ENCODE data around the gene HIRIP3. TPM values are rescaled to one million over a fixed set of nuclear protein-coding genes. Genes with fewer than 3 reads are reported as not detected.

The HIRIP3 gene
- polyA plus RNA-seq, 1 of the 3 experiments (the other 2 are of a cell fraction), result 18.9 TPM

DNA sequence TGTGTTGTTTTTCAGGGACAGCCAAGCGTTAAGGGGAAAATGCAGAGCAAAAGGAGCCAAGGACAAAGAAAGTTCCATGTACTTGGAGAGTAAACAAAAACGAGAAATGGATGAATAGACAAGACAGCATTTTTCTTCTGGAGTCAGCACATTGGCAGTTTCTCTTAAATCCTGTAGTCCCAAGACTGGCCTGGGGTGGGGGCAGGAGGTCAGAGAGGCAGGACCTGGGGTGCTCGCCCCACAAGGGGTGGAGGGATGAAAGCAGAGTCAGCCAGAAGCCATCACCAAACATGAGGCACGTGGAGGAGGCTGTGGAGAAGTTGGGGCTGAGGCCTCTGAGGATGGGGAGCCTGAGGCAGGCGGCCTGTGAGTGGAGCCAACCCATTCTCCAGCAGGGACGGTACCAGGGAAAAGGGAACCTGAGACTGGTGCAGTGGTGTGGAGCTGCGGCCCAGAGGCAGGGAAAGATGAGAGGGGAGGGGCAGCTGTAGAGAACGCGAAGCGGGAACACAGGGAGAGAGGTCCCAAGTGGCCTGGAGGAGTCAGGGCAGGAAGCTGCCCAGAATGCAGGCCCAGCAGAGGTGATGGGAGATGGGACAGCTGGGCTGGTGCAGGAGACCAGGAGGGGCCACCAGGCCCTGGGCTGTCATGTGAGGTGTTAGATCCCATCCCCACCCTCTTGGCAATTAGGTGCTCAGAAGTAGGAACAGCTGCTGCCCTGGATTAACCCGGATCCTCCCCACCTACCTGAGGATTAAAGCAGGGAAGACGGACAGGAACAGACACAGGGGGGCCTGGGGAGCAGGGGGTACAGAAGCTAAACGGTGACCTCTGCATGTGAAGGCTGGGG lies 32.4 kb upstream of the HIRIP3 start:
- no peak overlapping the region for H2AFZ ChIP-seq (ENCODE audit: low read depth)
- H3K4me1 ChIP-seq (ENCODE audit: control insufficient read depth in 1 of 2, insufficient read depth in 2 of 2, low read depth in 1 of 2, low read length in 1 of 2), result peaks cover 6 to 28% of the 10 kb centered on the region in 2 experiments; a peak in 2 of 4 replicates
- POLR2A ChIA-PET, result interaction anchor here (0.5 kb wide), 1 partner anchor 218 kb away, joined by 3 read pairs; no protein-coding TSS in a partner anchor
- H3K9ac ChIP-seq, result no peak overlapping the region
- no peak for TF ChIP-seq RCOR1 (IDR thresholded peaks at IDR 0.05; ENCODE audit: low read length)
- TF ChIP-seq YY1 (IDR thresholded peaks at IDR 0.05; ENCODE audit: low read depth), result no peak
- TF ChIP-seq EP300 (IDR thresholded peaks at IDR 0.05; ENCODE audit: borderline replicate concordance in 1 of 2, low read depth in 1 of 2, low read length in 1 of 2), result no peak
- no peak for TF ChIP-seq POLR2AphosphoS5 (IDR thresholded peaks at IDR 0.05; ENCODE audit: low read depth, low read length)
- TF ChIP-seq, protein P1, sequence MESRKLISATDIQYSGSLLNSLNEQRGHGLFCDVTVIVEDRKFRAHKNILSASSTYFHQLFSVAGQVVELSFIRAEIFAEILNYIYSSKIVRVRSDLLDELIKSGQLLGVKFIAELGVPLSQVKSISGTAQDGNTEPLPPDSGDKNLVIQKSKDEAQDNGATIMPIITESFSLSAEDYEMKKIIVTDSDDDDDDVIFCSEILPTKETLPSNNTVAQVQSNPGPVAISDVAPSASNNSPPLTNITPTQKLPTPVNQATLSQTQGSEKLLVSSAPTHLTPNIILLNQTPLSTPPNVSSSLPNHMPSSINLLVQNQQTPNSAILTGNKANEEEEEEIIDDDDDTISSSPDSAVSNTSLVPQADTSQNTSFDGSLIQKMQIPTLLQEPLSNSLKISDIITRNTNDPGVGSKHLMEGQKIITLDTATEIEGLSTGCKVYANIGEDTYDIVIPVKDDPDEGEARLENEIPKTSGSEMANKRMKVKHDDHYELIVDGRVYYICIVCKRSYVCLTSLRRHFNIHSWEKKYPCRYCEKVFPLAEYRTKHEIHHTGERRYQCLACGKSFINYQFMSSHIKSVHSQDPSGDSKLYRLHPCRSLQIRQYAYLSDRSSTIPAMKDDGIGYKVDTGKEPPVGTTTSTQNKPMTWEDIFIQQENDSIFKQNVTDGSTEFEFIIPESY (IDR thresholded peaks at IDR 0.05; ENCODE audit: borderline replicate concordance, low read depth), result no peak
- TF ChIP-seq FOXJ3 (CRISPR knock-in tag; IDR thresholded peaks at IDR 0.05), result no peak
- TF ChIP-seq, protein P2, sequence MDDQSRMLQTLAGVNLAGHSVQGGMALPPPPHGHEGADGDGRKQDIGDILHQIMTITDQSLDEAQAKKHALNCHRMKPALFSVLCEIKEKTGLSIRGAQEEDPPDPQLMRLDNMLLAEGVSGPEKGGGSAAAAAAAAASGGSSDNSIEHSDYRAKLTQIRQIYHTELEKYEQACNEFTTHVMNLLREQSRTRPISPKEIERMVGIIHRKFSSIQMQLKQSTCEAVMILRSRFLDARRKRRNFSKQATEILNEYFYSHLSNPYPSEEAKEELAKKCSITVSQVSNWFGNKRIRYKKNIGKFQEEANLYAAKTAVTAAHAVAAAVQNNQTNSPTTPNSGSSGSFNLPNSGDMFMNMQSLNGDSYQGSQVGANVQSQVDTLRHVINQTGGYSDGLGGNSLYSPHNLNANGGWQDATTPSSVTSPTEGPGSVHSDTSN (IDR thresholded peaks at IDR 0.05), result no peak
- TF ChIP-seq, protein P3, sequence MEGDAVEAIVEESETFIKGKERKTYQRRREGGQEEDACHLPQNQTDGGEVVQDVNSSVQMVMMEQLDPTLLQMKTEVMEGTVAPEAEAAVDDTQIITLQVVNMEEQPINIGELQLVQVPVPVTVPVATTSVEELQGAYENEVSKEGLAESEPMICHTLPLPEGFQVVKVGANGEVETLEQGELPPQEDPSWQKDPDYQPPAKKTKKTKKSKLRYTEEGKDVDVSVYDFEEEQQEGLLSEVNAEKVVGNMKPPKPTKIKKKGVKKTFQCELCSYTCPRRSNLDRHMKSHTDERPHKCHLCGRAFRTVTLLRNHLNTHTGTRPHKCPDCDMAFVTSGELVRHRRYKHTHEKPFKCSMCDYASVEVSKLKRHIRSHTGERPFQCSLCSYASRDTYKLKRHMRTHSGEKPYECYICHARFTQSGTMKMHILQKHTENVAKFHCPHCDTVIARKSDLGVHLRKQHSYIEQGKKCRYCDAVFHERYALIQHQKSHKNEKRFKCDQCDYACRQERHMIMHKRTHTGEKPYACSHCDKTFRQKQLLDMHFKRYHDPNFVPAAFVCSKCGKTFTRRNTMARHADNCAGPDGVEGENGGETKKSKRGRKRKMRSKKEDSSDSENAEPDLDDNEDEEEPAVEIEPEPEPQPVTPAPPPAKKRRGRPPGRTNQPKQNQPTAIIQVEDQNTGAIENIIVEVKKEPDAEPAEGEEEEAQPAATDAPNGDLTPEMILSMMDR (IDR thresholded peaks at IDR 0.05), result no peak
- CTCF ChIA-PET, result interaction anchor here (1.0 to 1.3 kb wide), 5 partner anchors 20 to 212 kb away, joined by 3 to 4 read pairs (median 3); partner anchors contain the start of gene PAGR1
- no peak overlapping the region for H3K27ac ChIP-seq (ENCODE audit: low read depth in 2 of 2, low read length in 1 of 2)
- H3K36me3 ChIP-seq (replicated peaks in 1 of 2; ENCODE audit: control insufficient read depth in 1 of 2, insufficient read depth in 2 of 2, low read length in 1 of 2), result no peaks in the 10 kb centered on the region
- no peaks in the 10 kb centered on the region for H3K79me2 ChIP-seq (ENCODE audit: insufficient read depth)
- H3K27me3 ChIP-seq (ENCODE audit: insufficient read depth), result no peaks in the 10 kb centered on the region
- H3K9me3 ChIP-seq, result no peaks in the 10 kb centered on the region
- H3K4me3 ChIP-seq (ENCODE audit: low read depth in 2 of 2, low read length in 1 of 2), result no peak overlapping the region
- no peaks in the 10 kb centered on the region for H4K20me1 ChIP-seq (ENCODE audit: insufficient read depth)
- no peak overlapping the region for H3K4me2 ChIP-seq
- H3F3A ChIP-seq (replicated peaks; ENCODE audit: insufficient read depth), result no peaks in the 10 kb centered on the region
- DNase-seq, result no peak
- WGBS (ENCODE audit: low lambda C conversion rate), result 69% methylated on average over 13 of the region's 13 CpGs
- H3K9me2 ChIP-seq, result no peaks in the 10 kb centered on the region

DNA sequence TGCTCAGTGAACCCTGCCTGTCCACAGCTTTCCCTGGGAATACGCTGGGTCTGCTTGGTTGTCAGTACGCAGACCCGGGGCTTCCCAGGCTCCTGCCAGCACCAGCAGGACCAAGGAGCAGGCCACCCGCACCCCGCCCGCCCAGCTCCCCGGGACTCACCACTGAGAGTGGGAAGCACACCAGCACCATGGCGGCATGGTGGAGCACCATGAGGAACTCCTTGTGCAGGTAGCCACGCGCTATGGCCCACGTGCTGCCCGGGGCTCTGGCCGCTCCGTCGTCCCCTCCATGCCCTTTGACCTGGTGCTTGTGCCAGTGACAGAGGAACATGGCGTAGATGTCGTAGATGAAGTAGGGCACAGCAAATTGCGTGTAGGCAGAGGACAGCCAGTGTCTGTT lies 31.0 kb upstream of the HIRIP3 start:
- Histone ChIP-seq H4K20me1 (ENCODE audit: insufficient read depth) (no peaks in the 10 kb centered on the region), H3K4me1 (ENCODE audit: control insufficient read depth in 1 of 2, insufficient read depth in 2 of 2, low read depth in 1 of 2, low read length in 1 of 2) (peaks cover 3 to 21% of the 10 kb centered on the region in 2 experiments; a peak in 2 of 4 replicates), H3K36me3 (replicated peaks in 1 of 2; ENCODE audit: control insufficient read depth in 1 of 2, insufficient read depth in 2 of 2, low read length in 1 of 2) (no peaks in the 10 kb centered on the region), H3K9ac (no peak overlapping the region), H3F3A (replicated peaks; ENCODE audit: insufficient read depth) (peaks cover 6% of the 10 kb centered on the region), H3K27ac (ENCODE audit: low read depth in 2 of 2, low read length in 1 of 2) (no peak overlapping the region), H3K79me2 (ENCODE audit: insufficient read depth) (no peaks in the 10 kb centered on the region), H3K4me3 (ENCODE audit: low read depth in 2 of 2, low read length in 1 of 2) (no peak overlapping the region), H3K9me2 (no peaks in the 10 kb centered on the region), H3K9me3 (no peaks in the 10 kb centered on the region), H3K27me3 (ENCODE audit: insufficient read depth) (no peaks in the 10 kb centered on the region), H2AFZ (ENCODE audit: low read depth) (no peak overlapping the region), H3K4me2 (no peak overlapping the region)
- ChIA-PET CTCF (no interaction called here), POLR2A (interaction anchor here (0.6 kb wide), 1 partner anchor 65 kb away, joined by 4 read pairs; the partner anchor contains the start of gene TMEM219)
- DNase-seq, result no peak
- TF ChIP-seq GABPA (IDR thresholded peaks at IDR 0.05; ENCODE audit: low read depth) (no peak), FOXM1 (IDR thresholded peaks at IDR 0.05; ENCODE audit: low read depth) (no peak), EP300 (IDR thresholded peaks at IDR 0.05; ENCODE audit: borderline replicate concordance in 1 of 2, low read depth in 1 of 2, low read length in 1 of 2) (no peak), RAD21 (IDR thresholded peaks at IDR 0.05; ENCODE audit: low read length) (no peak)
- 84% methylated on average over 6 of the region's 18 CpGs for WGBS (ENCODE audit: low lambda C conversion rate)
